Inferior parietal cortex (tissue), 1 donor: Measurements from ENCODE around the gene ARL15.

Experiments
- DNase-seq: peaks from one replicate; pipeline ENCODE4 v3.0.0-alpha.2; 2016; ENCODE audit errors: extremely low spot score

ARL15 gene

GRCh38 chr5:54249210-54250028 lies 61.0 kb downstream of the ARL15 start:
- no peak for DNase-seq

- DNase-seq = no peak
Observed at GRCh38 chr5:54247226-54247625, 63.1 kb downstream of the ARL15 start.

DNA sequence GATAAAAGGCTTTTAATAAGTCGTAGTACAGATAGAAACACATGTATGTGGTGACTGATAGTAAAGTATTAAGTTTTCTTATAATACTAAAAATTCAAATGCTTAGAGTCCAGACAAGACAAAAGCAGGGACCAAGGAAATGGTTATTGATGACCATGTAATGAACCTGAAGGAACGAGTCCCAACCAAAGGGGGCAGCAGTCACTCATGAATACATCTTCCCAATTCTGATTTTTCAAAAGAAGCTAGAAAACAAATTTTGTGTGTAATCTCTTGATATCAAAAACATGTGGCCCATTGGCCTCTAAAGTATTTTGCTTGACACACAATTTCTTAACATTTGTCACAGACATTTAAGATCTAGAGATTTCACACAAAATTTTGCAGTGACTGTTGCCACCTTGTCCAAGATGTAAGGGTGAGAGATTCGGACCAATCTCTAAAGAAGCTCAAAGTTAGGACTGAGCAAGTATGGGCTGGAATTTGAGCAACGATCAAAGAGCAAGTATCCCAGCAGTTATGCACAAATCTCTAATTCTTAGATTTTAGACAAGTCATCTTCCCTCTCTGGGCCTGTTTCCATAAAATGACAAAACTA lies 66.8 kb downstream of the ARL15 start:
- peak; percentile 51 for DNase-seq

DNA sequence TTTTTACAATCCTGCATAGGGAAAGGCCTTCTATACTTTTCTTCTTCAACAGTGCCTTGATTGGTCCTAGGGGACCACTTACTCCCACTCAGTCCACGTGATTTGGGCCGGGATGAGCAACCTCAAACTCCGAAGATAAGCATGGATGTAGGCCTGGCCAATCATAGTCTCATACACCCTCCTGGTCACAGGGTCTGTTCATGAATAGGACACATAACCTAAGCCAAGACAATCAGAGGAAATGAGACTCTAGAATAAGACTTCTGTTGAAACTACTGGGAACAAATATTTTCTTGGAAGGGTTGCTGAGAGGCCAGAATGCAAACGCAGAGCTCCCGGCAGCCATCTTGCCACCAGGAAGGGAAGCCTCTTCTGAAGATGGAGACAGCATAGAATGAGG lies 68.1 kb downstream of the ARL15 start:
- no peak for DNase-seq

DNA sequence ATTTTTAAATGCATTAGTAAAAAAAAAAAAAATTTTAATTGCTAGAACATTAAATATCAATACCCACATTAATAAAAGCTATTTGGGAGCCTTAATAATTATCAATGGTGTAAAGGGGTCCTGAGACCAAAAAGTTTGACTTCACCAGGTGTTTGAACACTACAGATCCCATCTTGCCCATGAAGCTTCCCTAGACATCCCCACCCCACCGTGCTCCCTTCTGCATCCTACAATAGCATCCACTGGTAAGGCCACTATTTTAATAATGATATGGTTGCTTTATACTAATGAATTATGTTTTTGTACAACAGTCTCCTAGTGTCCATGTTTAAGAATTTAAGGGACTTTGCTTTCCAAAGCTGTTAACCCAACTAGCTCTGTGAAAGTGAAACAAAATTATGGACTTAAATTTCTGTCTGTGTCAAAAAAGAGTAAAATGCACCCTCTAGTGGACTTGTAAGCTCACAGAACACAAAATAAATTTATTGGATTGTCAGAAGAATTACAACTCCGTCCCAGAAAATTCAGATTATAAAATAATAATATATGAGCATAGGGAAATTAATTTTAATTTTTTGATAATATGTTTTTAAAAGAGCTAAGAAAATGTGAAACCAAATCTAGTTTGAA lies 76.0 kb downstream of the ARL15 start:
- DNase-seq = peak; percentile 34

- DNase-seq = no peak
Observed at GRCh38 chr5:54230936-54231685, 79.3 kb downstream of the ARL15 start.

DNA sequence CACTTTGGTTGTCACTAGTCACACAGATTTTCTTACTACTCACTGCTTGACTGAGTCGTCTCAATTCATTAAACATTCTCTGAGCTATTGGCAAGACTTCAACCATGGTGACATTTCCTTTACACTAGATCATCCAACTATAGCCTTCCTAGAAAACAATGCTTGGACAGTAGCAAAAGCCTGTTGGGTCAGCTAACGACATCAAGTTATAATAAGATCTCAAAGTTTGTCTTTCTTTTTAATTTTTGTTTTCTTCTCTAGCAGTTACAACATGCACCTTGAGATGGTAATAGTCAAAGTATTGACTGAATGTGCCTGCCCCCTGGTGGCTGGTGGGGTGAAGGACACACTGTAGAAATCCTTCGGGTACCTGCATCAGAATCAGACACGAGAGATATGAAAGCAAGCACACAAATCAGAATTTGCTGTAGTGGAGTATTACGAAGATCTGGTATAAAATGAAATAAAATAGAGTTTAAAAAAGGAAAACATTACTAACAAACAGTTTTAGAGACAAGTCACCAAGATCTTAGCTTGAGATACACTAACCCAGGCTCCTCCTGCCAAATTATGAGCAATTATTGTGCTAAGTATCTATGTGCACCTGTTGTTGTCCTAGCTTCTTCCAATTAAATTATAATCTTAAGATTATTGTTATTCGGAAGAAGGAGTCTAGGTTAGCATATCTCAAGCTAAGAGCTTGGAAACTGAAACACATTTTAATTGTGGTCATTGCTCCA lies 81.2 kb downstream of the ARL15 start:
- DNase-seq = peak; percentile 83

- no peak for DNase-seq
Observed at GRCh38 chr5:54227759-54228158, 82.6 kb downstream of the ARL15 start.

GRCh38 chr5:54227109-54227508 lies 83.3 kb downstream of the ARL15 start:
- no peak for DNase-seq

DNA sequence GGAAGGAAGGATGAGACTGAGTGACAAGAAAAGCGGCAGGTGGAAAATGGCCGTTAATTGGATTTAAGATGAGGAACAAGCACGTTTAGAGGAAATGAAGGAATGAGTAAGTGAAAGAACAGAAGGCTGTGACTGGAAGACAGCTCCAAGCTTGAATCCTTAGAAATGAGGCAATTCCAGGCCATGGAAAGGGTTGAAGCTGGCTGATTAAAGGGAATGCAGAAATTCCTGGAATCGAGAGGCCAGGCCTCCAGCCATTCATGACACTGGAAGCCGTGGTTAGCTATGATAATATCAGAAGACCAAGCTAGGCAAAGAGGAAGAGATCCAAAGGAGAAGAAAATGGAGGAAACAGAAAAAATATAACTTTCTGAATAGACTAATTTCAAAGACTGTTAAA lies 84.2 kb downstream of the ARL15 start:
- DNase-seq = no peak

DNA sequence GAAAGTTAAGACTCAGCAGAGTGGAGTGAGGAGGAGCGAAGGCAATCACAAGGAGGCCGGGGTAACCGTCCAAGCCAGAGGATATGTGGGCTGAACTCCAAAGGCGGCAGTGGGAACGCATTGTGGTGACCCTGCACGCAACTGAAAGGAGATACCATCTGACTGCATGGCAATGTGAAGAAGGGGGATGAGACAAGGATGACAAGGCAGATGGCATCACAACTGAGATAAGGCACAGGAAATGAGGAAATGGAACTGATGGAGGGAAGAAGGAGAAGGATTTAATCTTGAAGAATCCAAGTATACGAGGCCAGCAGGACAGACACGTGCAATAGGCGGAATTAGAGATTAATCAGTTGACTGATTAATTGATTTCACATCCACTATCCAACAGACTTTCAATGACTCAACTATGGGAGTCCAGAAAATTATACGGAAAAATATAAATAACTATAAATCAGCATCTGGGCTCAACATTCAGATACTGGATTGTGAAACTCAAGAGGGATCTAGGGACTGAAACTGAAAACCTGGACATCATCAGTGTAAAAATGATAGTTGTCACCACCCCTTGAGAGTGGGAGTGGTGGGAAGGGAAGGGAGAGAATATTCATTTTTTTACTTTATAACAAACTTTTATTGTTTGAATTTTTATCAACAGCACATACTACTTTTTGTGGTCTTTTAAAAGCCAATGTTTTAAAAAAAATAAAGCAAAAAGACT lies 86.1 kb downstream of the ARL15 start:
- no peak for DNase-seq

DNA sequence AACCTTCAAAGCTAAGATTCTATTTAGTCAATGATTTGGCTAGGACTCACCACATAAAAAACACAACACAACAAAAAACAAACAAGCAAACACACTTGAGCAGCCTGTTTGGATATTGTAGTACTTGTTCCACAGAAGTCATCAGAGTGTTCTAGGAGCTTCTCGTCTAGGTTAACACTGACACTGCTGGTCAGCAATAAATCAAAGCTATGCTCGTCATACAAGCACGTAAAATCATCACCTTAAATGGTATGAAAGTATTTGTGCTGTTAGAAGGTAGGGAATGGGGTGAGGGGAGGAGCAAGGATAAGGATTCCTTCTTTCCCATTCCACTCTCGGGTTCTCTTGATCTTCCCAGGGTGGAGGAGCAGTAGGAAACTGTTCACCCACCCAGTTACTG lies 88.0 kb downstream of the ARL15 start:
- no peak for DNase-seq

DNA sequence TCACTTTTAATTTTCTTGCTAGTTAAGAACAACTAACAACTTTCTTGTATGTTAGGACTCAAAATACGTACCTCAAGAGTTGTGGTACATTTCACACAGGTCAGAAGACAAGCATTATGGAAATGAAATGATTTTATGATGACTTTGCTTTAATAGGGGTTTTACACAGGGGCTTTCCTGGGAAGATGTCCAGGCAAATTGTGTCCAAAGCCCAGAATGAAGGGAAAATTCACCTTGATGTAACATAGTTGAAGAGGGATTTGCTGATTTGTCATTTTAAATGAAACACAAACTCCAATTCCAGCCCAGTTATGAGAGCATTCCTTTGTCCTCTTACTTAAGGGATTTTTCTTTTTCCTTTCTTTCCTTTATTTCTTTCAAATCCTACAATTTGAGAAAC lies 89.2 kb downstream of the ARL15 start:
- no peak for DNase-seq

- DNase-seq = no peak
Observed at GRCh38 chr5:54220230-54221040, 89.9 kb downstream of the ARL15 start.

GRCh38 chr5:54217826-54218503 lies 92.4 kb downstream of the ARL15 start:
- peak; percentile 83 for DNase-seq

DNA sequence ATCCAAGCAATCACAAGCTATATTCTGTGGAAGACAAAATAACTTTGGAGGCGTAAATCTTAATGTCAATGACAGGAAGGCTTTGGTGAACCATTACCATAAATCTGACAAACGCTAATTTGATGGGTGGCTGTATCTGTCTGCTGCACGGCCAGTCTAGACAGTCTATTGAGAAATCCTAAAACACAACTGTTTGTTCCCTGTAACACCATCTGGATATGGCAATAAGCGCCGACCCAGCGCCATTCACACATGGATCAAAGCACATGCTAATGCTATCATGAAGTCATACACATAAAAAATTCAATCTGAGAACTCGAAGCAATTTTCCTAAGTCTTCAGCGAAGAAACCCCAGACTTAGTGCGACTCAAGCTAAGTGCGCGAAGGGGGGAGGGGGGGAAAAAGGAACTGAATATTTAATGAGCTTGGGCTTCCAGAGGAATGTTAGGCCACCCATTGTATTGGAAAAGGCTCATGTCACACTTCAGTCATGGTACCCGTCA lies 95.1 kb downstream of the ARL15 start:
- no peak for DNase-seq

DNA sequence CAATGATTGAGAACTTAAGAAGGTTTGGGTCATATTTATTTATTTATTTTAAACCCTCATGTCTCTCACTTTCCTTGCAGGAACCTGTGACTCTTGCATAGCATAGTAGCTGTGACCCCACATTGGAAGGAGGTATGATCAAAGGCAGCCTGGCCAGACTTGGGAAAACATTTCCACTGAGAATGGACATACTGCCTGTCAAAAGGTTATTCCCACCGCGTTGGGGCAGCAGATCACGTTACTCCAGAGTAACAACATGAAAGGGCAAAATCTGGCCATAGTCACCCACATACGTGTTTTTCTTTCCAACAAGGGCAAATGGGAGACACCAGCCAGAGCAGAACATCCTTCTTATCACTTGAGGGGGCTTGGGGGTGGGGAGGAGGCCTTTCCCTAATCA lies 95.7 kb downstream of the ARL15 start:
- no peak for DNase-seq

- DNase-seq = no peak
Observed at GRCh38 chr5:54212331-54212730, 98.0 kb downstream of the ARL15 start.

GRCh38 chr5:54211912-54212311 lies 98.5 kb downstream of the ARL15 start:
- DNase-seq = no peak
